ENCODE measurements around the gene STMND1.
"Not testable (repeated sequence)": the region's sequence is repeated elsewhere in the genome, so short reads cannot be mapped to it uniquely, and the experiment has no call there.

Gene STMND1

GRCh38 chr6:17070400-17070799, 31.4 kb upstream of the STMND1 start:
- not testable (repeated sequence) for H3K27ac ChIP-seq (ENCODE audit: low read depth, low read length, severe bottlenecking); H3K36me3 ChIP-seq (ENCODE audit: control insufficient read depth, insufficient read depth, low read length); H3K4me3 ChIP-seq (ENCODE audit: extremely low read depth, insufficient read depth, low read length, poor library complexity, severe bottlenecking); H3K4me1 ChIP-seq (ENCODE audit: control insufficient read depth, insufficient read depth, low read length, poor library complexity, severe bottlenecking)
- no CpG with 5 or more reads among the region's 2 CpGs for WGBS, 2 experiments (ENCODE audit: insufficient coverage in 2 of 2)
- H3K9me3 ChIP-seq (ENCODE audit: control insufficient read depth, low read length): peaks cover 13% of the 10 kb centered on the region

GRCh38 chr6:17073596-17073995, 28.3 kb upstream of the STMND1 start:
- H3K9me3 ChIP-seq (ENCODE audit: control insufficient read depth, low read length): peaks cover 13% of the 10 kb centered on the region
- H3K4me1 ChIP-seq (ENCODE audit: control insufficient read depth, insufficient read depth, low read length, poor library complexity, severe bottlenecking); H3K36me3 ChIP-seq (ENCODE audit: control insufficient read depth, insufficient read depth, low read length); H3K27ac ChIP-seq (ENCODE audit: low read depth, low read length, severe bottlenecking); H3K4me3 ChIP-seq (ENCODE audit: extremely low read depth, insufficient read depth, low read length, poor library complexity, severe bottlenecking): not testable (repeated sequence)
- WGBS, 2 experiments (ENCODE audit: insufficient coverage in 2 of 2): 79% methylated on average over 2 of the region's 2 CpGs

- no peak overlapping the region for H3K27ac ChIP-seq (ENCODE audit: low read depth, low read length, severe bottlenecking)
- no peaks in the 10 kb centered on the region for H3K9me3 ChIP-seq (ENCODE audit: control insufficient read depth, low read length)
- H3K4me1 ChIP-seq (ENCODE audit: control insufficient read depth, insufficient read depth, low read length, poor library complexity, severe bottlenecking): no peaks in the 10 kb centered on the region
- 62 to 79% methylated on average over 2 to 3 of the region's 4 CpGs for WGBS, 2 experiments (ENCODE audit: insufficient coverage in 2 of 2)
- no peaks in the 10 kb centered on the region for H3K36me3 ChIP-seq (ENCODE audit: control insufficient read depth, insufficient read depth, low read length)
- H3K4me3 ChIP-seq (ENCODE audit: extremely low read depth, insufficient read depth, low read length, poor library complexity, severe bottlenecking): no peak overlapping the region
These were observed 20.6 kb upstream of the STMND1 start for GRCh38 chr6:17081273-17081672.

- WGBS, 2 experiments (ENCODE audit: insufficient coverage in 2 of 2): 83 to 100% methylated on average over 1 of the region's 5 CpGs
- H3K4me1 ChIP-seq (ENCODE audit: control insufficient read depth, insufficient read depth, low read length, poor library complexity, severe bottlenecking): no peaks in the 10 kb centered on the region
- no peak overlapping the region for H3K27ac ChIP-seq (ENCODE audit: low read depth, low read length, severe bottlenecking)
- no peaks in the 10 kb centered on the region for H3K9me3 ChIP-seq (ENCODE audit: control insufficient read depth, low read length)
- H3K36me3 ChIP-seq (ENCODE audit: control insufficient read depth, insufficient read depth, low read length): no peaks in the 10 kb centered on the region
- H3K4me3 ChIP-seq (ENCODE audit: extremely low read depth, insufficient read depth, low read length, poor library complexity, severe bottlenecking): no peak overlapping the region
These were observed 19.9 kb upstream of the STMND1 start for GRCh38 chr6:17081860-17082508.

GRCh38 chr6:17083397-17083796, 18.5 kb upstream of the STMND1 start:
- H3K4me1 ChIP-seq (ENCODE audit: control insufficient read depth, insufficient read depth, low read length, poor library complexity, severe bottlenecking): no peaks in the 10 kb centered on the region
- no peak overlapping the region for H3K27ac ChIP-seq (ENCODE audit: low read depth, low read length, severe bottlenecking)
- no peaks in the 10 kb centered on the region for H3K36me3 ChIP-seq (ENCODE audit: control insufficient read depth, insufficient read depth, low read length)
- H3K9me3 ChIP-seq (ENCODE audit: control insufficient read depth, low read length): no peaks in the 10 kb centered on the region
- no peak overlapping the region for H3K4me3 ChIP-seq (ENCODE audit: extremely low read depth, insufficient read depth, low read length, poor library complexity, severe bottlenecking)
- WGBS, 2 experiments (ENCODE audit: insufficient coverage in 2 of 2): 63% methylated on average over 2 of the region's 3 CpGs; no CpG with 5 or more reads in 1 of the 2 experiments

GRCh38 chr6:17086469-17086868, 15.4 kb upstream of the STMND1 start:
- H3K27ac ChIP-seq (ENCODE audit: low read depth, low read length, severe bottlenecking): no peak overlapping the region
- no peaks in the 10 kb centered on the region for H3K4me1 ChIP-seq (ENCODE audit: control insufficient read depth, insufficient read depth, low read length, poor library complexity, severe bottlenecking)
- H3K36me3 ChIP-seq (ENCODE audit: control insufficient read depth, insufficient read depth, low read length): no peaks in the 10 kb centered on the region
- H3K9me3 ChIP-seq (ENCODE audit: control insufficient read depth, low read length): peaks cover 5% of the 10 kb centered on the region
- WGBS, 2 experiments (ENCODE audit: insufficient coverage in 2 of 2): 38 to 73% methylated on average over 4 to 11 of the region's 11 CpGs
- H3K4me3 ChIP-seq (ENCODE audit: extremely low read depth, insufficient read depth, low read length, poor library complexity, severe bottlenecking): no peak overlapping the region

- 97% methylated on average over 4 of the region's 4 CpGs; no CpG with 5 or more reads in 1 of the 2 experiments for WGBS, 2 experiments (ENCODE audit: insufficient coverage in 2 of 2)
- H3K27ac ChIP-seq (ENCODE audit: low read depth, low read length, severe bottlenecking): no peak overlapping the region
- no peaks in the 10 kb centered on the region for H3K36me3 ChIP-seq (ENCODE audit: control insufficient read depth, insufficient read depth, low read length)
- no peaks in the 10 kb centered on the region for H3K4me1 ChIP-seq (ENCODE audit: control insufficient read depth, insufficient read depth, low read length, poor library complexity, severe bottlenecking)
- H3K4me3 ChIP-seq (ENCODE audit: extremely low read depth, insufficient read depth, low read length, poor library complexity, severe bottlenecking): no peak overlapping the region
- peaks cover 5% of the 10 kb centered on the region for H3K9me3 ChIP-seq (ENCODE audit: control insufficient read depth, low read length)
These were observed 13.7 kb upstream of the STMND1 start for GRCh38 chr6:17088091-17088611.

- no peak overlapping the region for H3K27ac ChIP-seq (ENCODE audit: low read depth, low read length, severe bottlenecking)
- no peak overlapping the region for H3K4me3 ChIP-seq (ENCODE audit: extremely low read depth, insufficient read depth, low read length, poor library complexity, severe bottlenecking)
- peaks cover 5% of the 10 kb centered on the region for H3K9me3 ChIP-seq (ENCODE audit: control insufficient read depth, low read length)
- H3K4me1 ChIP-seq (ENCODE audit: control insufficient read depth, insufficient read depth, low read length, poor library complexity, severe bottlenecking): no peaks in the 10 kb centered on the region
- H3K36me3 ChIP-seq (ENCODE audit: control insufficient read depth, insufficient read depth, low read length): no peaks in the 10 kb centered on the region
- no CpG with 5 or more reads among the region's 3 CpGs for WGBS, 2 experiments (ENCODE audit: insufficient coverage in 2 of 2)
These were observed 10.7 kb upstream of the STMND1 start for GRCh38 chr6:17091122-17091521.

- peaks cover 17% of the 10 kb centered on the region for H3K4me1 ChIP-seq (ENCODE audit: control insufficient read depth, insufficient read depth, low read length, poor library complexity, severe bottlenecking)
- H3K4me3 ChIP-seq (ENCODE audit: extremely low read depth, insufficient read depth, low read length, poor library complexity, severe bottlenecking): no peak overlapping the region
- no peak overlapping the region for H3K27ac ChIP-seq (ENCODE audit: low read depth, low read length, severe bottlenecking)
- H3K9me3 ChIP-seq (ENCODE audit: control insufficient read depth, low read length): peaks cover 5% of the 10 kb centered on the region
- 38 to 47% methylated on average over 5 of the region's 5 CpGs for WGBS, 2 experiments (ENCODE audit: insufficient coverage in 2 of 2)
- no peaks in the 10 kb centered on the region for H3K36me3 ChIP-seq (ENCODE audit: control insufficient read depth, insufficient read depth, low read length)
These were observed 8.2 kb upstream of the STMND1 start for GRCh38 chr6:17093686-17094085.

- Histone ChIP-seq H3K36me3 (ENCODE audit: control insufficient read depth, insufficient read depth, low read length) (no peaks in the 10 kb centered on the region), H3K9me3 (ENCODE audit: control insufficient read depth, low read length) (no peaks in the 10 kb centered on the region)
- 64 to 75% methylated on average over 1 to 5 of the region's 6 CpGs for WGBS, 2 experiments (ENCODE audit: insufficient coverage in 2 of 2)
These were observed 5.8 kb upstream of the STMND1 start for GRCh38 chr6:17096096-17096495.

GRCh38 chr6:17096652-17097051, 5.2 kb upstream of the STMND1 start:
- no CpG with 5 or more reads among the region's 1 CpG for WGBS, 2 experiments (ENCODE audit: insufficient coverage in 2 of 2)
- Histone ChIP-seq H3K36me3 (ENCODE audit: control insufficient read depth, insufficient read depth, low read length) (no peaks in the 10 kb centered on the region), H3K4me1 (ENCODE audit: control insufficient read depth, insufficient read depth, low read length, poor library complexity, severe bottlenecking) (peaks cover 28% of the 10 kb centered on the region), H3K4me3 (ENCODE audit: extremely low read depth, insufficient read depth, low read length, poor library complexity, severe bottlenecking) (no peak overlapping the region), H3K9me3 (ENCODE audit: control insufficient read depth, low read length) (no peaks in the 10 kb centered on the region), H3K27ac (ENCODE audit: low read depth, low read length, severe bottlenecking) (peak overlapping the region; percentile 62)

More at GRCh38 chr6:17096096-17096495, 5.8 kb upstream of the STMND1 start:
- Histone ChIP-seq H3K4me1 (ENCODE audit: control insufficient read depth, insufficient read depth, low read length, poor library complexity, severe bottlenecking) (peaks cover 28% of the 10 kb centered on the region), H3K27ac (ENCODE audit: low read depth, low read length, severe bottlenecking) (peak overlapping the region; percentile 62), H3K4me3 (ENCODE audit: extremely low read depth, insufficient read depth, low read length, poor library complexity, severe bottlenecking) (no peak overlapping the region)

All from mesodermal cell (in vitro differentiated cells).